GM12864 (cell line): ENCODE measurements around the gene USP46.

Experiments used
- DNase-seq: peaks from one replicate; pipeline ENCODE4 v3.0.0-alpha.2; 2011; ENCODE audit warnings: low read depth
- H3K4me3 ChIP-seq: 2 replicates; pipeline ENCODE4 v1.5.1; 2011; ENCODE audit warnings: mild to moderate bottlenecking, low read depth, low read length, control low read depth
- CTCF ChIP-seq: IDR thresholded peaks from 2 replicates; pipeline ENCODE4 v1.5.1; 2011; ENCODE audit warnings: low read depth, mild to moderate bottlenecking, moderate library complexity, low read length, control low read depth, inconsistent platforms; ENCODE audit errors: missing control alignments

Gene USP46

GRCh38 chr4:52625216-52625615 lies 33.9 kb downstream of the USP46 start:
- H3K4me3 ChIP-seq, result no peak overlapping the region
- TF ChIP-seq CTCF, result no peak
- DNase-seq, result no peak

- no peak for TF ChIP-seq CTCF
- no peak overlapping the region for H3K4me3 ChIP-seq
- DNase-seq, result no peak
Measured at GRCh38 chr4:52622564-52622963, 36.5 kb downstream of the USP46 start.

GRCh38 chr4:52621567-52621966 lies 37.5 kb downstream of the USP46 start:
- H3K4me3 ChIP-seq, result no peak overlapping the region
- no peak for TF ChIP-seq CTCF
- no peak for DNase-seq

GRCh38 chr4:52619591-52619931 lies 39.5 kb downstream of the USP46 start:
- no peak for TF ChIP-seq CTCF
- no peak for DNase-seq
- H3K4me3 ChIP-seq, result no peak overlapping the region

DNA sequence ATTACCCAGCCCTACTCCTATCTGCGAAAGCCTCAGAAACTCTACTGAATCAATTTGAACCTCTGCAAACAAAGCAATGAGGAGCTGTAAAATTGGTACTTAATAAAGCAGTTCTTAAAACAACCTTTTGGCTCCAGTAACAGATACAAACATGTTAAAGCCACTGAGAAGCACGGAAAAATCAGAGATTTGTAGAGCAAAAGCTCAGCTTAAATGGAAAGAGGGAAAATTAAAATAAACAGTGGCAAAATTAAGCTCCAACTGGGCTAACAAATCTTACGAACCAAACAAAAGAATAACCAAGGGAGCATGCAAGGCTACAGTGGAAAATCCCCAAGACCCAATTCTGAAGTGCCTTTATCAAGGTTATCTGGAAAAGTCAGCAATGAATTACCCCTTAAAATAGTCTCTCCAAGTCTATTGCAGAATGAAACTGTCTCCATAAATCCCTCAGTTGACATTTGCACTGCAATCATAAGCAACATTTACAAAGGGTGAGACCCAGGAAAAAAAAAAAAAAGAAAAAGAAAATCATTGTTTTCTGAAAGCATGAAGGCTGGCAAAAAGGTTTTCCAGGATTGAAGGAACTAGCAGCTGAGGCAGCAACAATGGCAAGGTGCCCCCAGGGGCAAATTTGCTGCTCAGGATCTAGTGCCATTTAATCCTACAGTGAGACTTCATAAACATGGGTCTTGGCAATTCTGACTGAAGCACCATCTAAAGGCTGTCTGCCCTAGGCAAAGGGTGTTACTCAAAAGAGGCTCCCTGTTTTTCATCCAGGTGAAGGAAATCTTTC lies 40.1 kb downstream of the USP46 start:
- no peak for DNase-seq
- no peak overlapping the region for H3K4me3 ChIP-seq
- no peak for TF ChIP-seq CTCF

DNA sequence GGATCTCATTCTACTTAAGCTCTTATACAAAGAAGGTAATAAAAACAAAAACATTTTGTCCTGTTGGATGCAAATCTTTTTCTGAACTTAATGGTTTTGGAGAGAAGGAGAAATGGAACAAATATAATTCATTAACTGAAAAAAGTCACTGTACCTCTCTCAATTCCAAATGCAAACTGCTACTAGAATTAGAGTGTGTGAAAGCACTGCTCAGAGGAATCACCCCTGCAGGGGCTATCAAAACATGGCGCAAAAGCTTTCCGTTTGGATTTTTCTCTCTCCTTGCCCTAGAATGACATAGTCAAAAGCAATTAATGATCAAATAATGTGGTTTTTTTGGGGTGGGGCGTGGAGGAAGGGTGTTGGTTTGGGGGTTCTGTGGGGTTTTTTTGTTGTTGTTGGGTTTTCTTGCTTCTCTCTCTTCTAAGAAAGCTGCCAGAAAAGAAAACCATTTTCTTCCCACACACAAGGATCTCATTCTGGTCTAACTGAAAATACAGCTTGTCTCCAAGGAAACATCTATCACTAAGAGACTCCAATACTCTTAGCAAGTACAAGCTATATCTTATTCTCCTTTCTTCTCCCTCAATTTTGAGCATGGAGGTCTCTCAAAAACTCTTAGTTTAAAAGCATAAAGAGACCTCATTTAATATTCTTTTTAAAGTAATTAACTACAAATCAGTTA lies 41.6 kb downstream of the USP46 start:
- H3K4me3 ChIP-seq, result no peak overlapping the region
- no peak for TF ChIP-seq CTCF
- no peak for DNase-seq

DNA sequence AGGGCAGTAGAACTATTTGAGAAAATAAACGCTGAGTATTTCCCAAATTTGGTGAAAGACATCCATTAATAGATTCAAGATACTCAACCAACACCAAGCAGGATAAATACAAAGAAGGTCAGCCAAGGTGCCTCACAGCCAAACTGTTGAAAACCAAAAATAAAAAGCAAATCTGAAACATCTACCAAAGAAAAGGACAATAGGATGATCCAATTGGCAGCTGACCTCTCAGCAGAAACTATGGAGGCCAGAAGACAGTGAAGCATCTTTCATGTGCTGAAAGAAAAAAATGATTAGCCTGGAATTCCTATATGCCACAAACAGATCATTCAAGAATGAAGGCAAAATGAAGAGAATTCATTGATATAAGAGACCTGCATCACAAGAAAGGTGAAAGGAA lies 44.9 kb downstream of the USP46 start:
- TF ChIP-seq CTCF, result no peak
- no peak overlapping the region for H3K4me3 ChIP-seq
- DNase-seq, result no peak
